Endothelial cell of umbilical vein (primary cell): Measurements from ENCODE around the gene FOXO6. TPM values are rescaled to one million over a fixed set of nuclear protein-coding genes. Genes with fewer than 3 reads are reported as not detected.

ENCODE experiments used
- BruUV-seq: library from RNA; stranded (reverse); fragments of 400-500 nt; replicated peaks from 2 replicates; lab custom pipeline; 2021; lab: Mats Ljungman, UMichigan
- CTCF ChIA-PET: fragments of 300-600, 350-600 bp; sonication (Branson Sonifier 250); formaldehyde crosslinking; loops from one replicate; lab custom pipeline; 2021; ENCODE audit warnings: antibody characterized with exemption, inconsistent platforms; lab: Charles Lee
- POLR2A ChIA-PET: fragments of 300-600, 350-600 bp; sonication (Branson Sonifier 250); formaldehyde crosslinking; loops from one replicate; lab custom pipeline; 2021; ENCODE audit warnings: antibody characterized with exemption, inconsistent platforms; lab: Charles Lee
- DNase-seq: peaks from one replicate; pipeline ENCODE4 v3.0.0-alpha.2; 2011; ENCODE audit warnings: low read depth, low spot score
- FAIRE-seq: peaks from 2 replicates; lab custom pipeline; 2011; peaks lifted over from hg19 to GRCh38; lab: Jason Lieb, UNC
- H2AFZ ChIP-seq: 2 replicates; pipeline ENCODE4 v1.6.0; 2012; ENCODE audit warnings: low read depth, low read length, control low read depth, inconsistent platforms
- H3K27ac ChIP-seq: 2 replicates; pipeline ENCODE4 v1.5.1; 2011; ENCODE audit warnings: low read depth, mild to moderate bottlenecking, control low read depth, low read length, moderate library complexity; ENCODE audit not compliant: insufficient read depth
- H3K27me3 ChIP-seq, 2 experiments: 2 replicates each; pipeline versions ENCODE4 v1.6.0 to v1.6.1; 2011; ENCODE audit warnings: low read length in 2 of 2, mixed read lengths in 1 of 2; ENCODE audit not compliant: control insufficient read depth in 2 of 2, insufficient read depth in 2 of 2
- H3K36me3 ChIP-seq, 2 experiments: 2 replicates in 1 of 2; 3 replicates in 1 of 2; pipeline ENCODE4 v1.5.1; 2011; ENCODE audit warnings: low read length in 2 of 2, mild to moderate bottlenecking in 1 of 2, moderate library complexity in 1 of 2; ENCODE audit not compliant: control insufficient read depth in 2 of 2, insufficient read depth in 2 of 2; ENCODE audit errors: extremely low read depth in 1 of 2
- H3K4me1 ChIP-seq: 3 replicates; pipeline ENCODE4 v1.5.1; 2011; ENCODE audit warnings: mild to moderate bottlenecking, low read length; ENCODE audit not compliant: control insufficient read depth, insufficient read depth; ENCODE audit errors: extremely low read depth
- H3K4me2 ChIP-seq: 2 replicates; pipeline ENCODE4 v1.6.1; 2011; ENCODE audit warnings: low read length, control low read depth, mixed read lengths; ENCODE audit not compliant: insufficient read depth
- H3K4me3 ChIP-seq, 3 experiments: fragments of 200-600 bp in 1 of 3; sonication (generic), shearing (Covaris generic) in 1 of 3; replicated peaks in 1 of 3; 2 replicates each; pipeline ENCODE4 v1.5.1; 2011 to 2016; ENCODE audit warnings: control low read depth in 3 of 3, low read length in 3 of 3, mild to moderate bottlenecking in 2 of 3, inconsistent platforms in 1 of 3, low read depth in 1 of 3, moderate library complexity in 1 of 3; ENCODE audit not compliant: insufficient read depth in 1 of 3
- H3K79me2 ChIP-seq: 2 replicates; pipeline ENCODE4 v1.6.0; 2012; ENCODE audit warnings: low read length, inconsistent platforms; ENCODE audit not compliant: control insufficient read depth, insufficient read depth
- H3K9ac ChIP-seq: replicated peaks from 2 replicates; pipeline ENCODE3; 2011; ENCODE audit warnings: low read length, control low read depth; ENCODE audit not compliant: insufficient read depth; ENCODE audit errors: extremely low read depth
- H3K9me1 ChIP-seq: replicated peaks from 3 replicates; pipeline ENCODE4 v1.6.0; 2011; ENCODE audit warnings: mild to moderate bottlenecking, low read length; ENCODE audit not compliant: control insufficient read depth, insufficient read depth; ENCODE audit errors: extremely low read depth
- H3K9me3 ChIP-seq: replicated peaks from 2 replicates; pipeline ENCODE4 v1.5.1; 2012; ENCODE audit warnings: low read length, inconsistent platforms; ENCODE audit not compliant: control insufficient read depth, insufficient read depth
- H4K20me1 ChIP-seq: replicated peaks from 2 replicates; pipeline ENCODE3; 2011; ENCODE audit warnings: mild to moderate bottlenecking, low read length; ENCODE audit not compliant: control insufficient read depth, insufficient read depth; ENCODE audit errors: extremely low read depth
- FOS ChIP-seq: IDR thresholded peaks from 2 replicates; pipeline ENCODE4 v1.6.1; 2011; ENCODE audit warnings: mild to moderate bottlenecking, low read length, moderate library complexity, borderline replicate concordance; ENCODE audit not compliant: insufficient read depth
- GATA2 ChIP-seq: IDR thresholded peaks from 2 replicates; pipeline ENCODE4 v1.7.0; 2011; ENCODE audit warnings: low read depth, mild to moderate bottlenecking, moderate library complexity, mixed read lengths, low read length; ENCODE audit not compliant: insufficient read length, insufficient read depth
- JUN ChIP-seq: IDR thresholded peaks from 2 replicates; pipeline ENCODE4 v1.6.1; 2011; ENCODE audit warnings: borderline replicate concordance, low read depth; ENCODE audit not compliant: insufficient read length, insufficient read depth
- MYC ChIP-seq: IDR thresholded peaks from one replicate; pipeline ENCODE4 v1.6.1; 2011; ENCODE audit warnings: mild to moderate bottlenecking, low read depth, low read length
- POLR2A ChIP-seq: IDR thresholded peaks from 2 replicates; pipeline ENCODE4 v1.6.1; 2012; ENCODE audit warnings: low read depth, mild to moderate bottlenecking, control low read depth, low read length
- POLR2AphosphoS5 ChIP-seq: IDR thresholded peaks from 2 replicates; pipeline ENCODE4 v1.6.1; 2012; ENCODE audit warnings: low read depth, mild to moderate bottlenecking, control low read depth, low read length, moderate library complexity; ENCODE audit not compliant: insufficient read depth
- dilution Hi-C: fragments of 300-500 bp; cut with MboI; formaldehyde crosslinking; loops from one replicate; pipeline ENCODE4 v1.15.0; 2019; ENCODE audit warnings: low sequenced_read_pairs; ENCODE audit not compliant: extremely low pct_ligation_motif_present
- intact Hi-C: fragments of 100-400 bp; cut with micrococcal nuclease; formaldehyde crosslinking; loops from one replicate; pipeline ENCODE4 v1.10.0; 2022
- polyA plus RNA-seq, 4 experiments: library from polyadenylated mRNA; depleted of rRNA in 3 of 4; stranded (reverse) in 3 of 4; unstranded in 1 of 4; fragments of >200 nt; gene quantifications; 2 replicates each; pipeline versions ENCODE4 v1.2.1 to v1.2.3, GENCODE V29; 2011 to 2012; ENCODE audit warnings: missing spikeins in 1 of 4
- total RNA-seq: library from RNA; stranded (reverse); gene quantifications from 2 replicates; pipeline ENCODE4 v1.2.3, GENCODE V29; 2021
- TF ChIP-seq, protein P1 (sequence below), 2 donors: IDR thresholded peaks; 1 replicate in 1 of 2; 2 replicates in 1 of 2; pipeline ENCODE4 v1.5.1; 2011; ENCODE audit warnings: low read length in 2 of 2, mild to moderate bottlenecking in 2 of 2, moderate library complexity in 2 of 2, control low read depth in 1 of 2, inconsistent platforms in 1 of 2, low read depth in 1 of 2; ENCODE audit not compliant: insufficient read depth in 1 of 2; ENCODE audit errors: extremely low read depth in 1 of 2
- TF ChIP-seq, protein P2 (sequence below): IDR thresholded peaks from 2 replicates; pipeline ENCODE4 v1.6.1; 2011; ENCODE audit not compliant: insufficient read depth, insufficient read length

The FOXO6 gene
- total and polyA plus RNA-seq, 2 donors (not counting 3 experiments of a cell fraction or from before 2014, with no cell fraction given), result 0.04 to 0.38 TPM

- dilution Hi-C loops, result no loop called here
- Histone ChIP-seq H2AFZ (no peak overlapping the region), H3K4me1 (no peaks in the 10 kb centered on the region), H3K27ac (no peak overlapping the region), H3K36me3 (no peaks in the 10 kb centered on the region), H3K9me1 (no peaks in the 10 kb centered on the region), H3K79me2 (no peaks in the 10 kb centered on the region), H3K9me3 (no peaks in the 10 kb centered on the region), H3K9ac (no peak overlapping the region), H4K20me1 (no peaks in the 10 kb centered on the region), H3K4me3 (no peak overlapping the region), H3K4me2 (no peak overlapping the region), H3K27me3 (peaks cover 4 to 5% of the 10 kb centered on the region in 2 experiments)
- CTCF ChIA-PET, result interaction anchor here (0.8 kb wide), 1 partner anchor 51 kb away, joined by 3 read pairs; no protein-coding TSS in a partner anchor
- FAIRE-seq (no peak), DNase-seq (no peak)
- POLR2A ChIA-PET, result no interaction called here
- TF ChIP-seq MYC, result no peak
- no peak for TF ChIP-seq POLR2AphosphoS5
- no peak for TF ChIP-seq JUN
- TF ChIP-seq GATA2, result no peak
- TF ChIP-seq, protein P1, sequence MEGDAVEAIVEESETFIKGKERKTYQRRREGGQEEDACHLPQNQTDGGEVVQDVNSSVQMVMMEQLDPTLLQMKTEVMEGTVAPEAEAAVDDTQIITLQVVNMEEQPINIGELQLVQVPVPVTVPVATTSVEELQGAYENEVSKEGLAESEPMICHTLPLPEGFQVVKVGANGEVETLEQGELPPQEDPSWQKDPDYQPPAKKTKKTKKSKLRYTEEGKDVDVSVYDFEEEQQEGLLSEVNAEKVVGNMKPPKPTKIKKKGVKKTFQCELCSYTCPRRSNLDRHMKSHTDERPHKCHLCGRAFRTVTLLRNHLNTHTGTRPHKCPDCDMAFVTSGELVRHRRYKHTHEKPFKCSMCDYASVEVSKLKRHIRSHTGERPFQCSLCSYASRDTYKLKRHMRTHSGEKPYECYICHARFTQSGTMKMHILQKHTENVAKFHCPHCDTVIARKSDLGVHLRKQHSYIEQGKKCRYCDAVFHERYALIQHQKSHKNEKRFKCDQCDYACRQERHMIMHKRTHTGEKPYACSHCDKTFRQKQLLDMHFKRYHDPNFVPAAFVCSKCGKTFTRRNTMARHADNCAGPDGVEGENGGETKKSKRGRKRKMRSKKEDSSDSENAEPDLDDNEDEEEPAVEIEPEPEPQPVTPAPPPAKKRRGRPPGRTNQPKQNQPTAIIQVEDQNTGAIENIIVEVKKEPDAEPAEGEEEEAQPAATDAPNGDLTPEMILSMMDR (IDR thresholded peaks at IDR 0.05; ENCODE audit: extremely low read depth in 1 of 2, insufficient read depth in 1 of 2, low read depth in 1 of 2, low read length in 2 of 2), result no peak
- TF ChIP-seq, protein P2, sequence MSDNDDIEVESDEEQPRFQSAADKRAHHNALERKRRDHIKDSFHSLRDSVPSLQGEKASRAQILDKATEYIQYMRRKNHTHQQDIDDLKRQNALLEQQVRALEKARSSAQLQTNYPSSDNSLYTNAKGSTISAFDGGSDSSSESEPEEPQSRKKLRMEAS, result no peak
- no peak for TF ChIP-seq POLR2A
- TF ChIP-seq FOS, result no peak
- intact Hi-C loops, result no loop called here
- no TSS peak for BruUV-seq
Observed at GRCh38 chr1:41353744-41354143, 7.5 kb upstream of the FOXO6 start.
